Spinal cord (tissue), 10 donors: ENCODE data around the gene LSG1. TPM values are rescaled to one million over a fixed set of nuclear protein-coding genes. Genes with fewer than 3 reads are reported as not detected.

Experiments
- DNase-seq, 6 donors: peaks; one replicate each; pipeline versions ENCODE4 v3.0.0 to v3.0.0-alpha.2; 2013 to 2015; ENCODE audit warnings: low spot score in 6 of 6, low read depth in 4 of 6
- H3K27ac ChIP-seq: one replicate; pipeline ENCODE4 v1.5.1; 2013; ENCODE audit warnings: low read depth, low read length, control low read depth
- H3K27me3 ChIP-seq: one replicate; pipeline ENCODE4 v1.6.1; 2013; ENCODE audit warnings: low read length; ENCODE audit not compliant: control insufficient read depth, insufficient read depth
- H3K36me3 ChIP-seq: one replicate; pipeline ENCODE4 v1.6.1; 2013; ENCODE audit warnings: low read length; ENCODE audit not compliant: control insufficient read depth, insufficient read depth
- H3K4me1 ChIP-seq: one replicate; pipeline ENCODE4 v1.6.1; 2013; ENCODE audit warnings: low read length; ENCODE audit not compliant: control insufficient read depth, insufficient read depth
- H3K4me3 ChIP-seq: one replicate; pipeline ENCODE4 v1.5.1; 2013; ENCODE audit warnings: low read depth, low read length, control low read depth
- H3K9me3 ChIP-seq: one replicate; pipeline ENCODE4 v1.6.1; 2013; ENCODE audit warnings: low read length; ENCODE audit not compliant: control insufficient read depth, insufficient read depth
- WGBS: methylation state at CpG from one replicate; pipeline ENCODE4 v1.1.5; 2013; ENCODE audit warnings: missing lambda C conversion rate; ENCODE audit not compliant: insufficient coverage; 5-methylcytosine and 5-hydroxymethylcytosine counted together
- polyA plus RNA-seq, 2 donors: library from polyadenylated mRNA; unstranded; fragments of 120-200 nt; gene quantifications; one replicate each; pipeline ENCODE4 v1.2.1, GENCODE V29; 2013; ENCODE audit not compliant: insufficient read length in 2 of 2
- total RNA-seq, 2 donors: library from RNA; depleted of rRNA in 1 of 2; stranded (reverse); fragments of 120-200 nt in 1 of 2; fragments of >200 nt in 1 of 2; gene quantifications; one replicate each; pipeline versions ENCODE4 v1.2.3 to v1.2.4, GENCODE V29; 2013 to 2014
- donor health status: healthy.

Gene LSG1
- total and polyA plus RNA-seq, 4 donors: 33.2 to 38.6 (median 36.1) TPM

GRCh38 chr3:194688200-194688740, 16.3 kb upstream of the LSG1 start:
- peak overlapping the region; percentile 66 for H3K4me3 ChIP-seq
- peaks cover 34% of the 10 kb centered on the region for H3K4me1 ChIP-seq
- DNase-seq: peak in 1 of 6 donors; percentile 30
- H3K36me3 ChIP-seq: no peaks in the 10 kb centered on the region
- no peaks in the 10 kb centered on the region for H3K9me3 ChIP-seq
- WGBS: 13% methylated on average over 5 of the region's 16 CpGs
- H3K27me3 ChIP-seq: peaks cover 38% of the 10 kb centered on the region
- peak overlapping the region; percentile 71 for H3K27ac ChIP-seq

- Histone ChIP-seq H3K27ac (peak overlapping the region; percentile 71), H3K27me3 (peaks cover 38% of the 10 kb centered on the region), H3K36me3 (no peaks in the 10 kb centered on the region), H3K4me1 (peaks cover 38% of the 10 kb centered on the region), H3K4me3 (peak overlapping the region; percentile 66), H3K9me3 (no peaks in the 10 kb centered on the region)
- DNase-seq: peak in 2 of 6 donors; percentile 66 to 69
- under 1% methylated on average over 57 of the region's 57 CpGs for WGBS
Measured at GRCh38 chr3:194687638-194688199, 15.7 kb upstream of the LSG1 start.

GRCh38 chr3:194686816-194687637, 15.0 kb upstream of the LSG1 start:
- Histone ChIP-seq H3K36me3 (no peaks in the 10 kb centered on the region), H3K27me3 (peaks cover 38% of the 10 kb centered on the region), H3K9me3 (no peaks in the 10 kb centered on the region), H3K27ac (peak overlapping the region; percentile 1), H3K4me1 (peaks cover 40% of the 10 kb centered on the region), H3K4me3 (peak overlapping the region; percentile 66)
- peak in 2 of 6 donors; percentile 70 to 76 for DNase-seq
- under 1% methylated on average over 86 of the region's 86 CpGs for WGBS

- H3K27ac ChIP-seq: peak overlapping the region; percentile 40
- WGBS: under 1% methylated on average over 29 of the region's 29 CpGs
Measured at GRCh38 chr3:194686414-194686815, 14.4 kb upstream of the LSG1 start.

GRCh38 chr3:194685718-194686413, 13.9 kb upstream of the LSG1 start, which contains the start of gene FAM43A:
Gene FAM43A, plus strand, starts transcription at chr3:194685883. Its CDS starts 944 bp downstream, at chr3:194686827.
- peaks cover 38% of the 10 kb centered on the region for H3K27me3 ChIP-seq

More at GRCh38 chr3:194686414-194686815, 14.4 kb upstream of the LSG1 start:
- H3K4me1 ChIP-seq: peaks cover 40% of the 10 kb centered on the region
- DNase-seq: peak in 2 of 6 donors; percentile 42 to 44
- H3K36me3 ChIP-seq: no peaks in the 10 kb centered on the region
- H3K27me3 ChIP-seq: peaks cover 38% of the 10 kb centered on the region
- H3K9me3 ChIP-seq: no peaks in the 10 kb centered on the region
- peak overlapping the region; percentile 66 for H3K4me3 ChIP-seq

GRCh38 chr3:194685065-194685717, 13.2 kb upstream of the LSG1 start:
- Histone ChIP-seq H3K4me1 (peaks cover 40% of the 10 kb centered on the region), H3K27ac (no peak overlapping the region), H3K4me3 (peak overlapping the region; percentile 66), H3K27me3 (peaks cover 38% of the 10 kb centered on the region), H3K36me3 (no peaks in the 10 kb centered on the region), H3K9me3 (no peaks in the 10 kb centered on the region)
- DNase-seq: no peak
- 40% methylated on average over 5 of the region's 13 CpGs for WGBS

More at GRCh38 chr3:194685718-194686413, 13.9 kb upstream of the LSG1 start, which contains the start of gene FAM43A:
- no peaks in the 10 kb centered on the region for H3K9me3 ChIP-seq
- no peaks in the 10 kb centered on the region for H3K36me3 ChIP-seq
- H3K27ac ChIP-seq: peak within 1 kb of the TSS; percentile 40
- H3K4me3 ChIP-seq: peak within 1 kb of the TSS; percentile 66
- H3K4me1 ChIP-seq: peaks cover 40% of the 10 kb centered on the region
- 0% methylated on average over 69 of the region's 70 CpGs for WGBS
- DNase-seq: peak in 4 of 6 donors; percentile 73 to 94 (median 85)

GRCh38 chr3:194683380-194683779, 11.4 kb upstream of the LSG1 start:
- H3K36me3 ChIP-seq: no peaks in the 10 kb centered on the region
- peaks cover 38% of the 10 kb centered on the region for H3K27me3 ChIP-seq
- no peak overlapping the region for H3K4me3 ChIP-seq
- H3K27ac ChIP-seq: no peak overlapping the region
- H3K4me1 ChIP-seq: peaks cover 37% of the 10 kb centered on the region
- WGBS: no CpG with 5 or more reads among the region's 2 CpGs
- peak in 1 of 6 donors; percentile 54 for DNase-seq
- no peaks in the 10 kb centered on the region for H3K9me3 ChIP-seq

- H3K27me3 ChIP-seq: peaks cover 33% of the 10 kb centered on the region
- H3K4me1 ChIP-seq: peaks cover 31% of the 10 kb centered on the region
- peak in 5 of 6 donors; percentile 72 to 97 (median 80) for DNase-seq
- no peak overlapping the region for H3K4me3 ChIP-seq
- WGBS: 55% methylated on average over 14 of the region's 14 CpGs
- H3K36me3 ChIP-seq: no peaks in the 10 kb centered on the region
- no peaks in the 10 kb centered on the region for H3K9me3 ChIP-seq
- no peak overlapping the region for H3K27ac ChIP-seq
Measured at GRCh38 chr3:194682694-194683310, 10.8 kb upstream of the LSG1 start.
